Stimulated activated naive B cell treated with anti-CD40 and anti-IgM and Interleukin-4, amounts not matched to agents 10 μg/mL and 1 μg/mL and 100 μg/mL, for 72 hours (primary cell): ENCODE data around the gene SBF2.

Experiments
- ATAC-seq, 2 donors: fragments of 150-1000 bp; cut with Tn5 transposase; replicated peaks; 2 replicates each; pipeline ENCODE4 v1.10.0; 2021; ENCODE audit warnings: moderate library complexity in 1 of 2
- DNase-seq: peaks from one replicate; pipeline ENCODE4 v3.0.0; 2021
- H3K27ac Mint-ChIP-seq: one replicate; pipeline ENCODE4 v1.8.0; 2022; ENCODE audit warnings: mild to moderate bottlenecking, mixed read lengths
- H3K27me3 Mint-ChIP-seq, 2 donors: one replicate each; pipeline ENCODE4 v1.8.0; 2022; ENCODE audit warnings: mixed read lengths in 2 of 2
- H3K36me3 Mint-ChIP-seq, 2 donors: one replicate each; pipeline ENCODE4 v1.8.0; 2022; ENCODE audit warnings: mixed read lengths in 2 of 2, mild to moderate bottlenecking in 1 of 2
- H3K4me1 Mint-ChIP-seq, 2 donors: one replicate each; pipeline ENCODE4 v1.8.0; 2022; ENCODE audit warnings: mixed read lengths in 2 of 2, mild to moderate bottlenecking in 1 of 2
- H3K4me3 Mint-ChIP-seq, 2 donors: one replicate each; pipeline ENCODE4 v1.8.0; 2022; ENCODE audit warnings: mild to moderate bottlenecking in 2 of 2, mixed read lengths in 2 of 2, moderate library complexity in 1 of 2
- H3K9me3 Mint-ChIP-seq, 2 donors: one replicate each; pipeline ENCODE4 v1.8.0; 2022; ENCODE audit warnings: mixed read lengths in 2 of 2, mild to moderate bottlenecking in 1 of 2

Gene SBF2

GRCh38 chr11:10322830-10323792 lies 29.1 kb upstream of the SBF2 start:
- H3K27ac Mint-ChIP-seq: peak overlapping the region; percentile 92
- no peaks in the 10 kb centered on the region for H3K9me3 Mint-ChIP-seq
- H3K4me1 Mint-ChIP-seq: peaks cover 27 to 42% of the 10 kb centered on the region in 2 donors
- peaks cover 6 to 11% of the 10 kb centered on the region in 2 donors for H3K27me3 Mint-ChIP-seq
- no peaks in the 10 kb centered on the region for H3K36me3 Mint-ChIP-seq
- ATAC-seq: peak; percentile 42 to 57
- peak overlapping the region; percentile 69 to 77 for H3K4me3 Mint-ChIP-seq
- DNase-seq: peak; percentile 45

GRCh38 chr11:10322401-10322800 lies 28.4 kb upstream of the SBF2 start:
- Mint-ChIP-seq H3K4me3 (peak overlapping the region; percentile 69 to 77), H3K27ac (peak overlapping the region; percentile 92), H3K27me3 (peaks cover 6 to 9% of the 10 kb centered on the region in 2 donors), H3K9me3 (no peaks in the 10 kb centered on the region), H3K4me1 (peaks cover 33 to 49% of the 10 kb centered on the region in 2 donors), H3K36me3 (no peaks in the 10 kb centered on the region)
- DNase-seq: no peak
- no peak for ATAC-seq

- no peaks in the 10 kb centered on the region for H3K9me3 Mint-ChIP-seq
- no peak overlapping the region for H3K4me3 Mint-ChIP-seq
- H3K27me3 Mint-ChIP-seq: peaks cover 6 to 9% of the 10 kb centered on the region in 2 donors
- no peaks in the 10 kb centered on the region for H3K36me3 Mint-ChIP-seq
- H3K4me1 Mint-ChIP-seq: peaks cover 39 to 64% of the 10 kb centered on the region in 2 donors
- no peak for DNase-seq
- no peak overlapping the region for H3K27ac Mint-ChIP-seq
- ATAC-seq: no peak
Measured at GRCh38 chr11:10320736-10321465, 26.9 kb upstream of the SBF2 start.

GRCh38 chr11:10319702-10320558 lies 25.9 kb upstream of the SBF2 start:
- H3K4me1 Mint-ChIP-seq: peaks cover 39 to 67% of the 10 kb centered on the region in 2 donors
- no peak for ATAC-seq
- peak overlapping the region; percentile 11 for H3K27ac Mint-ChIP-seq

GRCh38 chr11:10318527-10318802 lies 24.4 kb upstream of the SBF2 start:
- ATAC-seq: no peak
- Mint-ChIP-seq H3K4me3 (peak overlapping the region; percentile 49 to 64), H3K9me3 (no peaks in the 10 kb centered on the region), H3K27ac (peak overlapping the region; percentile 97), H3K27me3 (peaks cover 2% of the 10 kb centered on the region in 2 donors), H3K4me1 (peaks cover 39 to 72% of the 10 kb centered on the region in 2 donors), H3K36me3 (no peaks in the 10 kb centered on the region)
- no peak for DNase-seq

More at GRCh38 chr11:10319702-10320558, 25.9 kb upstream of the SBF2 start:
- H3K36me3 Mint-ChIP-seq: no peaks in the 10 kb centered on the region
- no peaks in the 10 kb centered on the region for H3K9me3 Mint-ChIP-seq
- H3K4me3 Mint-ChIP-seq: no peak overlapping the region
- H3K27me3 Mint-ChIP-seq: peaks cover 6 to 9% of the 10 kb centered on the region in 2 donors
- no peak for DNase-seq

GRCh38 chr11:10317776-10318526 lies 23.9 kb upstream of the SBF2 start:
- Mint-ChIP-seq H3K27ac (peak overlapping the region; percentile 97), H3K27me3 (no peaks in the 10 kb centered on the region), H3K4me1 (peaks cover 35 to 67% of the 10 kb centered on the region in 2 donors), H3K36me3 (no peaks in the 10 kb centered on the region), H3K9me3 (no peaks in the 10 kb centered on the region), H3K4me3 (peak overlapping the region; percentile 78 to 79)
- DNase-seq (peak; percentile 86), ATAC-seq (peak; percentile 92 to 93)

- peak overlapping the region; percentile 97 for H3K27ac Mint-ChIP-seq
- ATAC-seq: no peak
- no peaks in the 10 kb centered on the region for H3K9me3 Mint-ChIP-seq
- peaks cover 30 to 60% of the 10 kb centered on the region in 2 donors for H3K4me1 Mint-ChIP-seq
- H3K36me3 Mint-ChIP-seq: no peaks in the 10 kb centered on the region
- no peaks in the 10 kb centered on the region for H3K27me3 Mint-ChIP-seq
- peak overlapping the region; percentile 78 to 79 for H3K4me3 Mint-ChIP-seq
- DNase-seq: no peak
Measured at GRCh38 chr11:10317151-10317755, 23.2 kb upstream of the SBF2 start.

- peak overlapping the region in 1 of 2 donors; percentile 51 for H3K4me3 Mint-ChIP-seq
- no peaks in the 10 kb centered on the region for H3K36me3 Mint-ChIP-seq
- H3K9me3 Mint-ChIP-seq: no peaks in the 10 kb centered on the region
- H3K4me1 Mint-ChIP-seq: peaks cover 33 to 57% of the 10 kb centered on the region in 2 donors
- DNase-seq (no peak), ATAC-seq (no peak)
- no peak overlapping the region for H3K27ac Mint-ChIP-seq
- H3K27me3 Mint-ChIP-seq: peaks cover 0 to 5% of the 10 kb centered on the region in 2 donors
Measured at GRCh38 chr11:10315083-10315482, 21.1 kb upstream of the SBF2 start.

GRCh38 chr11:10314199-10315072 lies 20.4 kb upstream of the SBF2 start:
- peak; percentile 46 to 48 for ATAC-seq
- Mint-ChIP-seq H3K27ac (peak overlapping the region; percentile 68), H3K4me1 (peaks cover 29 to 56% of the 10 kb centered on the region in 2 donors), H3K9me3 (no peaks in the 10 kb centered on the region), H3K27me3 (peaks cover 0 to 5% of the 10 kb centered on the region in 2 donors), H3K36me3 (no peaks in the 10 kb centered on the region), H3K4me3 (peak overlapping the region; percentile 11 to 51)
- DNase-seq: no peak

GRCh38 chr11:10311802-10312201 lies 17.8 kb upstream of the SBF2 start:
- H3K27me3 Mint-ChIP-seq: peaks cover 4 to 10% of the 10 kb centered on the region in 2 donors

GRCh38 chr11:10310301-10310841 lies 16.4 kb upstream of the SBF2 start:
- peak overlapping the region; percentile 1 for H3K27ac Mint-ChIP-seq
- ATAC-seq (no peak), DNase-seq (no peak)
- H3K27me3 Mint-ChIP-seq: peaks cover 11 to 17% of the 10 kb centered on the region in 2 donors
- peaks cover 0 to 6% of the 10 kb centered on the region in 2 donors for H3K36me3 Mint-ChIP-seq
- peaks cover 34 to 57% of the 10 kb centered on the region in 2 donors for H3K4me1 Mint-ChIP-seq
- H3K9me3 Mint-ChIP-seq: no peaks in the 10 kb centered on the region
- H3K4me3 Mint-ChIP-seq: no peak overlapping the region

More at GRCh38 chr11:10311802-10312201, 17.8 kb upstream of the SBF2 start:
- no peaks in the 10 kb centered on the region for H3K9me3 Mint-ChIP-seq
- no peak overlapping the region for H3K27ac Mint-ChIP-seq
- peaks cover 24 to 54% of the 10 kb centered on the region in 2 donors for H3K4me1 Mint-ChIP-seq
- H3K4me3 Mint-ChIP-seq: no peak overlapping the region
- DNase-seq (no peak), ATAC-seq (no peak)
- H3K36me3 Mint-ChIP-seq: no peaks in the 10 kb centered on the region
